Neural cell (in vitro differentiated cells): ENCODE measurements around the gene PLA2G4F. TPM values are rescaled to one million over a fixed set of nuclear protein-coding genes. Genes with fewer than 3 reads are reported as not detected.

Source experiments
- H2AFZ ChIP-seq: fragments of 200-600, 300-800 bp; sonication (generic), shearing (Covaris generic); 2 replicates; pipeline ENCODE4 v1.6.0; 2014; ENCODE audit warnings: low read depth, mild to moderate bottlenecking, antibody characterized with exemption, low read length, moderate library complexity
- H3F3A ChIP-seq: fragments of 200-600 bp; shearing (Covaris generic); 2 replicates; pipeline ENCODE4 v1.6.1; 2016; ENCODE audit warnings: mild to moderate bottlenecking, moderate library complexity, mixed read lengths, antibody characterized with exemption, low read length; ENCODE audit not compliant: insufficient read depth, poor library complexity, severe bottlenecking
- H3K27ac ChIP-seq: fragments of 200-600, 300-800 bp; sonication (generic), shearing (Covaris generic); 2 replicates; pipeline ENCODE4 v1.5.1; 2014; ENCODE audit warnings: mild to moderate bottlenecking, low read length, moderate library complexity
- H3K27me3 ChIP-seq: fragments of 300-800, 200-600 bp; sonication (generic), shearing (Covaris generic); 2 replicates; pipeline ENCODE4 v1.6.0; 2014; ENCODE audit warnings: mild to moderate bottlenecking, low read depth, low read length, moderate library complexity; ENCODE audit not compliant: insufficient read depth
- H3K36me3 ChIP-seq: fragments of 300-800, 200-600 bp; sonication (generic), shearing (Covaris generic); 2 replicates; pipeline ENCODE4 v1.5.1; 2014; ENCODE audit warnings: mild to moderate bottlenecking, antibody characterized with exemption, low read length, moderate library complexity; ENCODE audit not compliant: insufficient read depth
- H3K4me2 ChIP-seq: fragments of 300-800, 200-600 bp; sonication (generic), shearing (Covaris generic); 2 replicates; pipeline ENCODE4 v1.6.0; 2014; ENCODE audit warnings: mild to moderate bottlenecking, low read length
- H3K4me3 ChIP-seq: fragments of 300-800, 200-600 bp; sonication (generic), shearing (Covaris generic); 2 replicates; pipeline ENCODE4 v1.5.1; 2014; ENCODE audit warnings: mild to moderate bottlenecking, low read length, moderate library complexity
- H3K79me2 ChIP-seq: fragments of 200-600 bp; shearing (Covaris generic); replicated peaks from 2 replicates; pipeline ENCODE4 v1.6.0; 2014; ENCODE audit warnings: mild to moderate bottlenecking, low read length, moderate library complexity; ENCODE audit not compliant: insufficient read depth
- H3K9ac ChIP-seq: fragments of 300-800, 200-600 bp; sonication (generic), shearing (Covaris generic); 2 replicates; pipeline ENCODE4 v1.6.1; 2016; ENCODE audit warnings: mild to moderate bottlenecking, low read length, mixed read lengths
- H3K9me2 ChIP-seq: fragments of 200-600 bp; shearing (Covaris generic); 2 replicates; pipeline ENCODE4 v1.6.1; 2016; ENCODE audit warnings: mild to moderate bottlenecking, low read length, mixed read lengths; ENCODE audit not compliant: insufficient read depth
- H3K9me3 ChIP-seq: fragments of 200-600, 300-800 bp; sonication (generic), shearing (Covaris generic); 2 replicates; pipeline ENCODE4 v1.6.1; 2016; ENCODE audit warnings: mild to moderate bottlenecking, mixed run types, low read length, moderate library complexity, mixed read lengths
- H4K20me1 ChIP-seq: fragments of 200-600 bp; shearing (Covaris generic); 2 replicates; pipeline ENCODE4 v1.6.1; 2016; ENCODE audit warnings: mild to moderate bottlenecking, mixed run types; ENCODE audit not compliant: insufficient read depth
- EP300 ChIP-seq: fragments of 450-650 bp; conservative IDR thresholded peaks from 2 replicates; pipeline ENCODE4 v1.6.1; 2014; ENCODE audit warnings: antibody characterized with exemption, mild to moderate bottlenecking, moderate library complexity; ENCODE audit not compliant: poor library complexity, severe bottlenecking
- EZH2 ChIP-seq: fragments of 200-600, 300-800 bp; shearing (Covaris generic), sonication (generic); IDR thresholded peaks from 2 replicates; pipeline ENCODE4 v1.6.1; 2014; ENCODE audit warnings: antibody characterized with exemption, low read length, borderline replicate concordance, mild to moderate bottlenecking; ENCODE audit not compliant: insufficient read depth, poor library complexity, severe bottlenecking
- MXI1 ChIP-seq: fragments of 450-650 bp; conservative IDR thresholded peaks from 2 replicates; pipeline ENCODE4 v1.6.1; 2014; ENCODE audit warnings: antibody characterized with exemption, mild to moderate bottlenecking; ENCODE audit not compliant: poor library complexity, severe bottlenecking
- POLR2AphosphoS5 ChIP-seq: IDR thresholded peaks from 2 replicates; pipeline ENCODE4 v1.6.1; 2012
- RAD21 ChIP-seq: fragments of 450-650 bp; conservative IDR thresholded peaks from 2 replicates; pipeline ENCODE4 v1.6.1; 2014; ENCODE audit warnings: antibody characterized with exemption, mild to moderate bottlenecking, moderate library complexity
- SMC3 ChIP-seq: fragments of 450-650 bp; conservative IDR thresholded peaks from 2 replicates; pipeline ENCODE4 v1.6.1; 2014; ENCODE audit warnings: antibody characterized with exemption, mild to moderate bottlenecking, moderate library complexity; ENCODE audit not compliant: poor library complexity
- TAF1 ChIP-seq: IDR thresholded peaks from 2 replicates; pipeline ENCODE4 v1.6.1; 2012; ENCODE audit warnings: low read depth
- polyA plus RNA-seq: library from polyadenylated mRNA; depleted of rRNA; stranded (reverse); fragments of >200 nt; gene quantifications from 2 replicates; pipeline ENCODE4 v1.2.3, GENCODE V29; 2014
- TF ChIP-seq, protein P1 (sequence below): IDR thresholded peaks from 2 replicates; pipeline ENCODE4 v1.6.1; 2012; ENCODE audit warnings: borderline replicate concordance
- TF ChIP-seq, protein P2 (sequence below): fragments of 450-650 bp; IDR thresholded peaks from 2 replicates; pipeline ENCODE4 v1.5.1; 2014; ENCODE audit warnings: antibody characterized with exemption, mild to moderate bottlenecking, moderate library complexity; ENCODE audit not compliant: poor library complexity, severe bottlenecking

The PLA2G4F gene
- polyA plus RNA-seq, 1 donor from 2014 or later: not detected

- Histone ChIP-seq H3K27ac (no peak overlapping the region), H2AFZ (no peak overlapping the region), H3F3A (no peaks in the 10 kb centered on the region), H3K4me2 (no peak overlapping the region), H3K36me3 (no peaks in the 10 kb centered on the region), H3K79me2 (no peaks in the 10 kb centered on the region), H3K4me3 (no peak overlapping the region), H3K9me3 (no peaks in the 10 kb centered on the region), H3K9ac (no peak overlapping the region), H3K27me3 (no peaks in the 10 kb centered on the region), H3K9me2 (no peaks in the 10 kb centered on the region), H4K20me1 (no peaks in the 10 kb centered on the region)
- no peak for TF ChIP-seq RAD21
Measured at GRCh38 chr15:42097018-42097417, 59.4 kb downstream of the PLA2G4F start.

DNA sequence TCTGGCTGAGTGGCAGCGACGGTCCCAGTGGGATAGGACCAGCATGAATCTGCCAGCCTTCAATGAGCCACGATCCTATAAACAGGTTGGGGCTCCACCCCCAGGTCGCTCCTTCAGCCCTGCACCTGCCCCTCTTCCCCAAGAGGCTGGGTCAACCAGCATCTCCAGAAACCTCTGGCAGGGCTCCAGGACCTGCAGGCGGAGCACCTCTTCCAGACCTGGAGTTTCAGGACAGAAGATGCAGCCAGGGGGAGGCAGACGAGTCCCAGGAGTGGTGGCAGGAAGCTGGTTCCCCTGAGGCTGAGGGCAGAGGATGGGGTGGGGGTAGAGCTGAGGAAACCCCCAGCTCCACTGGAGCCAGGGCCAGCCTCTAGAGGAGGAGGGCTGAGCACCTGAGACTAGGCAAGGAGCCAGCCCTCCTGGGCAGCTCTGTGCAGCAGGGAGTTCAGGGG, 61.9 kb downstream of the PLA2G4F start, which contains the start of gene PLA2G4D:
Gene PLA2G4D (minus strand): TSS at position 51 of the 452 bp plus-strand sequence. CDS start 103 bp downstream, outside the sequence.
- TF ChIP-seq, protein P1, sequence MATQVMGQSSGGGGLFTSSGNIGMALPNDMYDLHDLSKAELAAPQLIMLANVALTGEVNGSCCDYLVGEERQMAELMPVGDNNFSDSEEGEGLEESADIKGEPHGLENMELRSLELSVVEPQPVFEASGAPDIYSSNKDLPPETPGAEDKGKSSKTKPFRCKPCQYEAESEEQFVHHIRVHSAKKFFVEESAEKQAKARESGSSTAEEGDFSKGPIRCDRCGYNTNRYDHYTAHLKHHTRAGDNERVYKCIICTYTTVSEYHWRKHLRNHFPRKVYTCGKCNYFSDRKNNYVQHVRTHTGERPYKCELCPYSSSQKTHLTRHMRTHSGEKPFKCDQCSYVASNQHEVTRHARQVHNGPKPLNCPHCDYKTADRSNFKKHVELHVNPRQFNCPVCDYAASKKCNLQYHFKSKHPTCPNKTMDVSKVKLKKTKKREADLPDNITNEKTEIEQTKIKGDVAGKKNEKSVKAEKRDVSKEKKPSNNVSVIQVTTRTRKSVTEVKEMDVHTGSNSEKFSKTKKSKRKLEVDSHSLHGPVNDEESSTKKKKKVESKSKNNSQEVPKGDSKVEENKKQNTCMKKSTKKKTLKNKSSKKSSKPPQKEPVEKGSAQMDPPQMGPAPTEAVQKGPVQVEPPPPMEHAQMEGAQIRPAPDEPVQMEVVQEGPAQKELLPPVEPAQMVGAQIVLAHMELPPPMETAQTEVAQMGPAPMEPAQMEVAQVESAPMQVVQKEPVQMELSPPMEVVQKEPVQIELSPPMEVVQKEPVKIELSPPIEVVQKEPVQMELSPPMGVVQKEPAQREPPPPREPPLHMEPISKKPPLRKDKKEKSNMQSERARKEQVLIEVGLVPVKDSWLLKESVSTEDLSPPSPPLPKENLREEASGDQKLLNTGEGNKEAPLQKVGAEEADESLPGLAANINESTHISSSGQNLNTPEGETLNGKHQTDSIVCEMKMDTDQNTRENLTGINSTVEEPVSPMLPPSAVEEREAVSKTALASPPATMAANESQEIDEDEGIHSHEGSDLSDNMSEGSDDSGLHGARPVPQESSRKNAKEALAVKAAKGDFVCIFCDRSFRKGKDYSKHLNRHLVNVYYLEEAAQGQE: no peak
- TF ChIP-seq TAF1: no peak
- no peak for TF ChIP-seq SMC3
- no peak for TF ChIP-seq EP300
- TF ChIP-seq POLR2AphosphoS5: no peak

GRCh38 chr15:42093966-42094365, 62.5 kb downstream of the PLA2G4F start:
- Histone ChIP-seq H3K9me3 (no peaks in the 10 kb centered on the region), H3K79me2 (no peaks in the 10 kb centered on the region), H4K20me1 (no peaks in the 10 kb centered on the region), H3K27ac (no peak overlapping the region), H3K9ac (no peak overlapping the region), H3K4me3 (no peak overlapping the region), H3K9me2 (no peaks in the 10 kb centered on the region), H2AFZ (no peak overlapping the region), H3K4me2 (no peak overlapping the region), H3K27me3 (no peaks in the 10 kb centered on the region), H3F3A (no peaks in the 10 kb centered on the region), H3K36me3 (no peaks in the 10 kb centered on the region)
- no peak for TF ChIP-seq RAD21
- TF ChIP-seq EP300: no peak
- TF ChIP-seq TAF1: no peak
- TF ChIP-seq MXI1: no peak
- TF ChIP-seq, protein P1: no peak
- no peak for TF ChIP-seq POLR2AphosphoS5
- no peak for TF ChIP-seq SMC3
- no peak for TF ChIP-seq EZH2
- TF ChIP-seq, protein P2, sequence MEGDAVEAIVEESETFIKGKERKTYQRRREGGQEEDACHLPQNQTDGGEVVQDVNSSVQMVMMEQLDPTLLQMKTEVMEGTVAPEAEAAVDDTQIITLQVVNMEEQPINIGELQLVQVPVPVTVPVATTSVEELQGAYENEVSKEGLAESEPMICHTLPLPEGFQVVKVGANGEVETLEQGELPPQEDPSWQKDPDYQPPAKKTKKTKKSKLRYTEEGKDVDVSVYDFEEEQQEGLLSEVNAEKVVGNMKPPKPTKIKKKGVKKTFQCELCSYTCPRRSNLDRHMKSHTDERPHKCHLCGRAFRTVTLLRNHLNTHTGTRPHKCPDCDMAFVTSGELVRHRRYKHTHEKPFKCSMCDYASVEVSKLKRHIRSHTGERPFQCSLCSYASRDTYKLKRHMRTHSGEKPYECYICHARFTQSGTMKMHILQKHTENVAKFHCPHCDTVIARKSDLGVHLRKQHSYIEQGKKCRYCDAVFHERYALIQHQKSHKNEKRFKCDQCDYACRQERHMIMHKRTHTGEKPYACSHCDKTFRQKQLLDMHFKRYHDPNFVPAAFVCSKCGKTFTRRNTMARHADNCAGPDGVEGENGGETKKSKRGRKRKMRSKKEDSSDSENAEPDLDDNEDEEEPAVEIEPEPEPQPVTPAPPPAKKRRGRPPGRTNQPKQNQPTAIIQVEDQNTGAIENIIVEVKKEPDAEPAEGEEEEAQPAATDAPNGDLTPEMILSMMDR: no peak

More for the DNA sequence above, 61.9 kb downstream of the PLA2G4F start, which contains the start of gene PLA2G4D:
- H3K4me2 ChIP-seq: no peak within 1 kb of the TSS
- H3K9me2 ChIP-seq: no peaks in the 10 kb centered on the region
- no peak within 1 kb of the TSS for H3K4me3 ChIP-seq
- H3K9me3 ChIP-seq: no peaks in the 10 kb centered on the region
- H3F3A ChIP-seq: no peaks in the 10 kb centered on the region
- H3K9ac ChIP-seq: no peak within 1 kb of the TSS
- no peaks in the 10 kb centered on the region for H3K79me2 ChIP-seq
- no peaks in the 10 kb centered on the region for H3K36me3 ChIP-seq
- H2AFZ ChIP-seq: no peak within 1 kb of the TSS
- no peak within 1 kb of the TSS for H3K27ac ChIP-seq
- H4K20me1 ChIP-seq: no peaks in the 10 kb centered on the region
- no peaks in the 10 kb centered on the region for H3K27me3 ChIP-seq
